Measurements from ENCODE around the gene ZBTB47.

ZBTB47 gene

DNA sequence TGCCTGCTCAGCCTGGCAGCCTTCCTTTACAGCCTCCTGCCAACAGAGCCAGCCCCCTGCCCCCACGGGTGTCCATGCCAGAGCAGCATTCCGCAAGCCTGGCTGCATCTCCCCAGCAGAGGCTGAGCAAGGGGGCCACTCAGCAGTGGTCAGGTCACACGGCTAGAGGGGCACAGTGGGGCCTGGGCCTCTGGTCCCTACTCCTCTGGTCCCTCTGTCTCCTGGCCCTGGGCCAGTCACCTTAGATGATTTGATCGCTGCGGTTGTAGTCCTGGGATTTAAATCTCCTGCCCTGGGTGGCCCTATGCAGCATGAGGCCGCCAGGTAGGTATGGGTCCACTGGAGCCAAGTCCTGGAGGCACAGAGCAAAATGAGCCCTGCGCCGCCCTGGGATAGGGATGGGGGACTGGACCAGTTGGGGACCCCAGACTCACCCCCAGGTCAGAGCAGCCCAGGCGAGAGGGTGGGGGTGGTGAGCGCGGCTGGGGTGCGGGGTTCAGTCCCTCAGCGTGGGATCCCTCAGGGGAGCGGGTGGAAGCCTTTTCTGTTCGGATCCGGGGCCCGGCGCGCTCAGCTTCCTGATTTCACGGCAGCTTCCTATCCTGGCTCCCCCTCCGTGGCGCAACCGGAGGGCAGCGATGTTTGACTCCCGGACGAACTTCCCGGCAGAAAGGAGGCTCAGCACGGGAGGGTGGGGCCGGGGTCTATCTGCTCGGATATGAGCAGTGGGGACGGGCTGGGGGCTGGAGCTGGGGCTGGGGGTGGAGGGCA lies at the start of gene ZBTB47:
TSS of gene ZBTB47 (plus strand) at position 138 of the 771 bp plus-strand sequence. CDS start 4,659 bp downstream, outside the sequence.
- DNase-seq (ENCODE audit: low spot score): peak; percentile 52

DNA sequence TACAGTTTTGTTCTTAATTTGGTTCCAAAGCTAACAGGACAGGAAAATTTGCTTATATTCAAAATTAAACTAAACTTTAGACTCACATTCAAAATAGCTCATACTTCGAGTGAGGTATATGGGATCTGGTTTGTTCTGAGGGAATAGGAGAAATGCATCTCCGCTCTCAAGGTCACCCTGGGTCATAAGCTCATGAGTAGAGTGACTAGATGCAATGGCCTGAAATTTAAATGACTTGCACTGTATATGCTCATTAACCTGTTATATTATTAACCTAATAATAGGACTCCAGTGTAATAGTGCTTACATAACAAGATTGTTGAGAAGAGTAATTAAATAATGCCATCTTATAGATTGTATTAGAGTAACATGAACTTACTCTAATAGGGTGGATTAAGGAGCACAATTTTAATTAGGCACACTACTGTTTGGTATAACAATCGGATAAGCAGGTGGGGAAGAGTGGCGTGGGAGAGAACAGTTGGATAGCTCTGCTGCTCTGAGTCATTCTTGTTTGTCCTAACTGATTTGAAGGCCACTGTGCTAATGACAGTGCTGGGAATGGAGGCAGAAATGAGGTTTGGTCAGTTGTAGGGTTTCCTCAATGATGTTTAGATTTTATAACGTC lies 47.8 kb upstream of the ZBTB47 start:
- DNase-seq (ENCODE audit: low spot score): no peak

DNA sequence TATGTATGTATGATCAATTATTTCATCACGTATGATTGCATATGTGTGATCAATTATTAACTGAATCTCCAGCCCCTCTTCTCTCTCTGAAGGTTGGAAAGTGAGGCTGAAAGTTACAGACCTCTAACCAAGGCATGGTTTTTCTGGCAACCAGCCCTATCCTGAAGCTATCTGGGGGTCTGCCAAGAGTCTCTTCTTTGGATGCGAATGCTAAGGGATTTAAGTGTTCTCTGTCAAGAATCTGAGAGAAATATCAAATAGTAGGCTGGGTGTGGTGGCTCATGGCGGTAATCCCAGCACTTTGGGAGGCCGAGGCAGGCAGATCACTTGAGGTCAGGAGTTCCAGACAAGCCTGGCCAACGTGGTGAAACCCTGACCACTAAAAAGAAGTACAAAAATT lies 44.9 kb upstream of the ZBTB47 start:
- no peak for DNase-seq (ENCODE audit: low spot score)

DNA sequence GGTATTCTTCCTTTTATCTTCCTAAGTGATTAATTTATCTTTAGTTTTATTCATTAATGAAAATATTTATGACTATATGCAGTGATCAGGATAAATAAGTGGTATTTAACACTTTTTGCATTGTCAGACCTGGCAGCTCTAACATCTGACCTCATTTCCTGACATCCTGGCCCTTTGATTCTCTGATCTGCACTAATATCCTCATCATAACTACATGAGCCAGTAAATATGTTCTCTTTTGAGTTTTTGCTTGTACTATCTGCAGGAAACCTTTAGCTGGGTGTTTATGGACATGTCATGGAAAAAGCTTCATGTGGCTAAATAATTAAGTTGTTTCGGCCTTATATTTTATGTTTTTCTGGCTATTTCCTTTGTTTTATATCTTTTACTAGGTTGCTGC lies 42.5 kb upstream of the ZBTB47 start:
- DNase-seq (ENCODE audit: low spot score): no peak

DNA sequence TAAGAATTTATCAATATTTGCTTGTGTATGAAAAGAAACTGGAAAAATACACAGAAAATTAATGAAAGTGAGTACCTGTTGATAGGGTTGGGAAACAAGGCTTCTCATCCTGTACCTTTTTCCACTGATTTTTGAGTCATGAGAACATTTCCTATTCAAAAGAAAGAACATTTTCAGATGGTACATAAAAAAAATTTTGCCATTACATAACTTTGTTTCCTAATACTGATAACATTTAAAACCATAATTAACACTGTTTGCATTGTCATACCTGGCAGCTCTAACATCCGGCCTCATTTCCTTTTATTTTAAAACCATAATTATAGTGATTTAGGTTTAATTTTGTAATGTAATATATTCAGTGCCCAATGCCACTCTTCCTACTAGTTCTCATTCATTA lies 41.3 kb upstream of the ZBTB47 start:
- DNase-seq (ENCODE audit: low spot score): no peak

DNA sequence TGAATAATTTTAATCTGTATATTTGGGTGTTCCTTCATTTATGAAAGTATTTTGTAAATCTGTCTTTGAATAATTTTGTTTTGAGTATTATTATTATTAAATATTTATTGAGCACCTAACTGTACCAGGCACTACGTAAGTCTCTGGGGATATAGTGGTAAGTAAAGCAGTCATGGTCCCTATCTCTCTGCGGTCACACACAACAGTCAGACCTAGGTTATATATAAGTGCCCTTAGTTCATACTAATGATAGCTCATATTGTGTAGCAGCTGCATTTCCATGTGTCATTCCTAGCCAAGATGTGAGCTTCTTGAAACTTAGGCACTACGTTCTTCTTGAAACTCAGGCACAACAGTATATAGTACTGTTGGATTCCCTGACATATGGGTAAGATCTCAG lies 40.6 kb upstream of the ZBTB47 start:
- no peak for DNase-seq (ENCODE audit: low spot score)

DNA sequence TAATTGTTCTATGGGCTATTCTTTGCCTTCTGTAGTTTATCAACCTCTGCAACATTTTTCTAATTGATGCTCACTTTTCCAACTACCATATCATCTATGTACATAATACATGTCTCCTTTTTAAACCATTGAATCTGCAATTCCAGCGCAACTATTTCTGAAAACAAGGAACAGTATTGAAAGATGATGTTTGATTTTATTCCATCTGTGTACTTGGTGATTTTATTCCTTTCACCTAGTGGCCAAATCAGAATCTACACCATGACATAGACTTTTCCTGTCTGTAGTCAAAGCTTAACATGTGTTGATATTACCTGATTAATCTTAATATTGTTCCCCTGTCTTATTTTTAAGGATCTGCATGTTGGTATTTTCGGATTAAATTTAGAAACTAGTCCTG lies 40.0 kb upstream of the ZBTB47 start:
- DNase-seq (ENCODE audit: low spot score): no peak

DNA sequence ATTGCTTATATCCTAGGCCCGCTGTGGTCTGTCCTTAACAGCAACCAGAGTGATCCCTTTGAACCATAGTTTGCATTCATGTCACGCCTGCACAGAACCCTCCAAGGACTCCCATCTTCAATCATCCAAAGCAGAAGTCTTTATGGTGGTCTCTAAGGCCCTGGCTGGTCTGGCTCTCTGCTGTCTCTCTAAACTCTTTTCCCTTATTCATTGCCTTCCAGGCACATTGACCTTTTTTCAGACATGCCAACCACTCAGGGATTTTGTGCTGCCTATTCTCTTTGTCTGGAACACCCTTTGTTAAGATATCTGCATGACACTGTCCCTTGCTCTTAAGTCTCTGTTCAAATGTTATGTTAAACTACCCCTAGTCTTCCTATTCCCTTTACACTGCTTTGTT lies 21.9 kb upstream of the ZBTB47 start:
- DNase-seq (ENCODE audit: low spot score): no peak

DNA sequence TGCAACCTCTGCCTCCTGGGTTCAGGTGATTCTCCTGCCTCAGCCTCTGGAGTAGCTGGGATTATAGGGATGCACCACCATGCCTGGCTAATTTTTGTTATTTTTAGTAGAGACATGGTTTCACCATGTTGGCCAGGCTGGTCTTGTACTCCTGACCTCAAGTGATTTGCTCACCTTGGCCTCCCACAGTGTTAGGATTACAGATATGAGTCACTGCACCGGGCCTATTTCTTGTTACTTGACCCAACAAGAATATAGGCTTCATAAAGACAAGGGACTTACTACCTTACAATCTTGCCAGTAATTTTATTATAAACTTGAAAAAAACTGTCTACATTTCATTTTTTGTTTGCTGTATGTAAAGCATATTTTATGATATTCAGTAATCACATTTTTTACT lies 21.4 kb upstream of the ZBTB47 start:
- DNase-seq (ENCODE audit: low spot score): no peak

DNA sequence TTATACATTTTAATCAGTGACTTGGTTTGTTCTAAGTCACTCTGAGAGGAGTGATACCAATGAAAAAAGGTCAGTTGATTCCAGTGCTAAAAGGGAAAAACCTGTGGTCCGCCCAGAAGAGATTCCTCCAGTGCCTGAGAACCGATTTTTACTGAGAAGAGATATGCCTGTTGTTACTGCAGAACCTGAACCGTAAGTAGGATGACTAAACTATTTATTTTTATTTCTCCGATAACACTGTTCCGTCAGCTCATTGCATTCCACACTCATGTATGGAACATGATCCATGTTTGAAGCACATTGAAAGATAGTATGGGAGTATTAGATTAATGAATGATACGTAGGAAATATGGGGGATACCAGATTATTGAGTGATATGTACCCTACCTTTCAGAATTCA lies 20.0 kb upstream of the ZBTB47 start:
- no peak for DNase-seq (ENCODE audit: low spot score)

DNA sequence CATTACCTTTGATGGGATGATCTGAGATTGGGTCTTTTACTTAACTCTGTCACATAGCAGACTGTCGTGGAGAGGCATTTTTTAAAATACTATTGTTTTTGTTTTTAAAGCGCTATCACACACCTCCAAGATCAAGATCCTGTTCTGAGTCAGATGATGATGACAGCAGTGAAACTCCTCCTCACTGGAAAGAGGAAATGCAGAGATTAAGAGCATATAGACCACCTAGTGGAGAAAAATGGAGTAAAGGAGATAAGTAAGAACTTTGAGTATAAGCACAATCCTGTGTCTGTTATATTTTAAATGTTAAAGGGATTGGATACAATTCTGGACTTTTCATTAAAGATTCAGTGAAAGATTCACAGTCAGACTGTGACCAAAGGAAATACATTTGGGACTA lies 18.4 kb upstream of the ZBTB47 start:
- DNase-seq (ENCODE audit: low spot score): no peak

DNA sequence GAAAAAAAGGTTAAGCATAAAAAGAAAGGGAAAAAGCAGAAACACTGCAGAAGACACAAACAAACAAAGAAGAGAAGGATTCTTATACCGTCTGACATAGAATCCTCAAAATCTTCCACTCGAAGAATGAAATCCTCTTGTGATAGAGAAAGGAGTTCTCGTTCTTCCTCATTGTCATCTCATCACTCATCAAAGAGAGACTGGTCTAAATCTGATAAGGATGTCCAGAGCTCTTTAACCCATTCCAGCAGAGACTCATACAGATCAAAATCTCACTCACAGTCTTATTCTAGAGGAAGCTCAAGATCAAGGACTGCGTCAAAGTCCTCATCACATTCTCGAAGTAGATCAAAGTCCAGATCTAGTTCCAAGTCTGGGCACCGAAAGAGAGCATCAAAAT lies 16.5 kb upstream of the ZBTB47 start:
- no peak for DNase-seq (ENCODE audit: low spot score)

DNA sequence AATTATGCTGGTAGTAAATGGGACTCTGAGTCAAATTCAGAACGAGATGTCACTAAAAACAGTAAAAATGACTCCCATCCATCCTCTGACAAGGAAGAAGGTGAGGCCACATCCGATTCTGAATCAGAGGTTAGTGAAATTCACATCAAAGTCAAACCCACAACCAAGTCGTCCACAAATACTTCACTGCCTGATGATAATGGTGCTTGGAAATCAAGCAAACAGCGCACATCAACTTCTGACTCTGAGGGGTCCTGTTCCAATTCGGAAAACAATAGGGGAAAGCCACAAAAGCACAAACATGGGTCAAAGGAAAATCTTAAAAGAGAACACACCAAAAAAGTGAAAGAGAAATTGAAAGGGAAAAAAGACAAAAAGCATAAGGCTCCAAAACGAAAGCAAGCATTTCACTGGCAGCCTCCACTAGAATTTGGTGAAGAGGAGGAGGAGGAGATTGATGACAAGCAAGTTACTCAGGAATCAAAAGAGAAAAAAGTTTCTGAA lies 15.1 kb upstream of the ZBTB47 start:
- DNase-seq (ENCODE audit: low spot score): no peak

DNA sequence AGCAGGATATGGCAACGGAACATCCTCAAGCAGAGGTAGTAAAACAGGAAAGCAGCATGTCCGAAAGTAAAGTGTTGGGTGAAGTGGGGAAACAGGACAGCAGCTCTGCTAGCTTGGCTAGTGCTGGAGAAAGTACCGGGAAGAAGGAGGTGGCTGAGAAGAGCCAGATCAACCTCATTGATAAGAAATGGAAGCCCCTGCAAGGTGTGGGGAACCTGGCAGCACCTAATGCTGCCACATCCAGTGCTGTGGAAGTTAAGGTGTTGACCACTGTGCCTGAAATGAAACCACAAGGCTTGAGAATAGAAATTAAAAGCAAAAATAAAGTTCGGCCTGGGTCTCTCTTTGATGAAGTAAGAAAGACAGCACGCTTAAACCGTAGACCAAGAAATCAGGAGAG lies 14.3 kb upstream of the ZBTB47 start:
- DNase-seq (ENCODE audit: low spot score): no peak

DNA sequence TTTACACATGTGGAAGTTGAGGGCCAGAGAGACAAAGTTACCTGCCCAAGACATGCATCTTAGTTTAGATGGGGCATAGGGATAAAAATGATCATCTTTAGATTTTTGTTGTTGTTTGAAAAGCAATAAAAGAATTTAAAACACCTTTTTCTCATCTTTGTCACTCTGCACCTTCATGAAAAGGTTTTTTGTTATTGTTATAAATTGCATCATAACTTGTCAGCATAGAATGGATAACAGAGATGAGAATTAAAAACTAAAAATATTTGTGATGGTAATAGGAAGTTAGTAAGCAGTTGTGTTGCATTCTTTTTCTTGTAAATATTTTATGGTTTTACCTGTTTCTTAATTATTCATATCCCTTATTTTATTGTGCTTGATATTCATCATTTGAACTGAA lies 13.4 kb upstream of the ZBTB47 start:
- DNase-seq (ENCODE audit: low spot score): no peak

DNA sequence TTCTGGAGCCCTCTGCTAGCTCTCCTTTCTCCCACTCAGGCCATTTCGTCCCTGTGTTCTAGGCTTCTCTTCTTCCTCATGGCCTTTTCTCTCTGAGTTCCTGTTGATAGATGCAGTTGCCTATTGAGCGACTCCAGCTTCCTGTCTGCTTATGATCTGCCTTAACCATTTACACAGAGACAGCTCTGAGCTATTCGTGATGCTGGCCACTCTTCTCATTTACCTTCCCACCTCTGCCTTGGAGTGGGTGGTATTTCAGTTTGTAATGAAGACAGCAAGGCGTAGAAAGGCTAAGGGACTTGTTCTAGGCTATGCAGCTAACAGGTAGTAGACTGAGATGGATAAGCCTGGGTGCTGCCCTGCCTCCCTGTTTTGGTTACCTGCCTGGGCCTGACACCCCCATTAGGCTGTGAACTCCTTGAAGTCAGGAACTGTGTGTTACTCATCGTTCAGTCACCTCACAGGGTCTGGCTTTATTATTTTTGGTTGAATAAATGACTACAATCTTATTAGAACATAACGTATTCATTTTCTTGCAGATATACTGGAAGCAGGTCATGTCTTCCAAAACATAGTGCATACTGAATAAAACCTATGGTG lies 12.6 kb upstream of the ZBTB47 start:
- DNase-seq (ENCODE audit: low spot score): peak; percentile 50

DNA sequence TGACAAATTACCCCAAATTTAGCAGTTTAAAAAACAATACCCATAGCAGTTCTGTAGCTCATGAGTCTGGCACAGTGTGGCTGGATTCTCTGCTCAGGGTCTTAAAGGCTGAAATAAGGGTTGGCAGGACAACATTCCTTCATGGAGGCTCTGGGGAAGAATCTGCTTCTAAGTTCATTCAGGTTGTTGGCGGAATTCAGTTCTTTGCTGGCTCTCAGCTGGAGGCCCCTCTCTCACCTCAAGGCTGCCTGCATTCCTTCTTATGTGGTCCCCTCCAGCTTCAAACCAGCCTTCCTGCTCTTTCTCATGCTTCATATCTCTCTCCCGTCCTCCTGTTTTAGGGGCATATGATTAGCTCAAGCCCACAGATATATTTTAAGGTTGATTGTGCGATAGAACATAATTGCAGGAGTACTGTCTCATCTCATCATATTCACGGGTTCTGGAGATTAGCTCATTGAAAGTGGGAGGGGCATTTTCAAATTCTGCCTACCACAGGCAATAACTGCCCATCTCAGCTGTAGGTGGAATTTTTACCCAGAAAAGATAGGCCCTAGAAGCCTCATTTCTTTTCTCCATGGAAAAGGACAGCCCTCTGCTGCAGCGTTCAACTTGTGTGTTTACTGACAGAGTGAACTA lies 5.6 kb upstream of the ZBTB47 start:
- DNase-seq (ENCODE audit: low spot score): peak; percentile 50

DNA sequence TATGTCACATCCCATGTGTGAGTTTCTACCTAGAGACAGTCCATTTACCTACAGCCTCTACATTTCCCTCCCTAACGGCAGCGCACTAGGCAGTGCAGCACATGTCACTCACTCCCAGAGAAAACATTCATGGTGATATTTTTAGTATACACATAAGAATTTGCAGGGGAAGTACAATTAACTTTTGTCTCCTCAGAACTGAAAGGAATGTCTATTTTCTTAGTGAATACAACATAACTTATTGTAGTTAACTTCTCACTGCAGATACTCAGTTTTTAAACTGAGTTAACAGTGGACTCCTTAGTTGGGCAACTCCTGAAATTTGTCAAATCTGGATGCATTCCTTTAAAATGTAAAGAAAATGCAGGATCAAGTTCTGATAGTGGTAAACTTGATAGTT lies 4.5 kb upstream of the ZBTB47 start:
- DNase-seq (ENCODE audit: low spot score): no peak

DNA sequence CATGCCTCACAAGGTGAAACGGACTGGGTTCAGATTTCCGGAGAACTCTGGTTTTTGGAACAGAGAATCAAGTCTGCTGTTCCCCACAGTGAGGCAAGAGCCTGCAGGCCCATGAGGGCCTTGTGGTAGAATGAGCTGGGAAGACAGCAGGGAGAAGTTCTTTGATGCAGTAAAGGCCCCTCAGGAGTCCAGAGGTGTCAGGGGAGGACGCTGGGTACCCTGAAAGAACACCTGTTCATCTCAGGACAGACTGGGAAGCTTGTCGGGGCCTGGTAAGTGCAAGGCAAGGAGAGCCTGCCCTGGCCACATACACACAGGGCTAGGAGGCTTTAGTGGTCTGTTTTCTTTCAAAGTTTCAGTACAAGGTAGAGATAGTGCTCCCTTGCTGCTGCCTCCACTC lies 3.7 kb upstream of the ZBTB47 start:
- no peak for DNase-seq (ENCODE audit: low spot score)

DNA sequence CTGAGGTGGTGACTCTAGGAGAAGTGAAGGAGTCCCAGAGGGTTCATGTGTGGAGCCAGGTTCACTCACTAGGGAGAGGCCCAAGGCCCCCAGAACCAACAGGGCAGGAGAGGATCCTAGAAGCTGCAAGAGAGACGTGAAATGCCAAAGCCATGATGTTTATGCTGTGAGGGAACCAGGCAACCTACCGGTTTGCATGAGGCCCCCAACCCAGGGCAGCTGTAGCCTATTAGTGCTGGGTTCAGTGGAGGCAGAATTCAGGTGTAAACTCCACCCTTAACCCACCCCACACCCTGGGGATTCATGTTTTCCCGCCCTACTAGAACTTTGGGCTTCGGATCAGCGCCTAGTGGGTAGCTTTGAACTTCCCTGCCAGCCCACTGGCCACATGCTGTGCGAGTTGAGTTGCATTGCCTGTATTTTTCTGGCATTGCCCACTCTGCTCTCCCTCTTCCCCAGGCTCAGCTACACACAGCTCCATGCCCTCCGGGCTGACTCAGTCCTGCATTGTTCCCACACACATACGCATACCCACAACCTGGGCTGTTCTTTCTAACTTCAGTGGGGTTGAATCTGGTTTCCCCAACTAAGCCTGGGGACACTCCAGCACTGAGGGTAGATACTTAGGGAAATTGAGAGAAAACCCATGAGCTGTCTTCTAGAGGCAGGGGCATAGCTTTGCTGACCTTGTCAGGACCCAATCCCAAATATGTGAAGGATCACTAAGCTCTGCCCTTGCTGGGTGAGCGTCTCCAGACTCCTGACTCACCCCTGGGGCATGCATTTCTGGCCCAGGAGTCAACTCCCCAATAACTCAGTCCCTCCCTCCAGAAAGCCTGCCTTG lies 2.0 kb upstream of the ZBTB47 start:
- no peak for DNase-seq (ENCODE audit: low spot score)

DNA sequence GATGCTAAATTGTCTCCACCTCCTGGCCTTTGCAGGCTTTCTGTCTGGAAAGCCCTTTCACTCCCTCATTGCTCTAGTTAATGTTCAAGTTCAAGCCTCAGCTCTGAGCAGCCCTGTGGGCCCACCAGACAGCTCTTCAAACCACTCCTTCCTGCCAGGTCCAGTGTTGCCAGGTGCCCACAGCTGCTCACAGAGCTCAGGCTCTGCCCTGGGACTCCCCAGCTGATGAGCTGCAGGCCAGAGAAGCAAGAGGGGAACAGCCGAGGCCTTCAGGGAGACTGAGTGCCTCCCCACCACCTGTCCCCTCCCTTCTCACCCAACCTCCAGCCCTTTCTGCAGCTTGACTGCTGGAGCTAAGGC lies 1.3 kb upstream of the ZBTB47 start:
- no peak for DNase-seq (ENCODE audit: low spot score)

All from putamen (tissue), 1 donor.